GM18508 (cell line): ENCODE data around the gene SEPHS2.

Source experiments
- ATAC-seq: cut with Tn5 transposase; IDR thresholded peaks from one replicate; pipeline ENCODE4 v1.9.1; 2021; ENCODE audit warnings: moderate number of reproducible peaks; ENCODE audit not compliant: insufficient read depth, unreplicated experiment

The SEPHS2 gene

DNA sequence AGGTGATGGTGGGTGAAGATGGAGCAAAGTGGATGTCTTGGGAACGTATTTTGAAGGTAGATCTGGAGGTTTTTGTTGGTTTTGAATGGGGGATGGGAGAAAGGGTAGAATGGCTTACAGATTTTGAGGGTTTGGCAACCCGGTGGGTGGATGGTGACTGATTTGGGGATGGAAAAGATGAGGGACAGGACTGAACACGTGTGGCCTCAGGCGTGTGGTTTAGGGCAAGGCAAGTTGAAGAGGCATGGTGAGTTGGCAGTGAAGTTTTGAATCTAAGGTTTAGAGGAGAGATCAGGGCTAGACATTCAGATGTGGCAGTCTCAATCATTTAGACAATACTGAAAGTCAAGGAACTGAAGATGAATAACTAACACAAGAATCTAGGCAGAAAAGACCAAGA is 10.8 kb downstream of the SEPHS2 start:
- no peak for ATAC-seq

GRCh38 chr16:30430428-30430970 is 15.2 kb downstream of the SEPHS2 start:
- ATAC-seq: no peak

DNA sequence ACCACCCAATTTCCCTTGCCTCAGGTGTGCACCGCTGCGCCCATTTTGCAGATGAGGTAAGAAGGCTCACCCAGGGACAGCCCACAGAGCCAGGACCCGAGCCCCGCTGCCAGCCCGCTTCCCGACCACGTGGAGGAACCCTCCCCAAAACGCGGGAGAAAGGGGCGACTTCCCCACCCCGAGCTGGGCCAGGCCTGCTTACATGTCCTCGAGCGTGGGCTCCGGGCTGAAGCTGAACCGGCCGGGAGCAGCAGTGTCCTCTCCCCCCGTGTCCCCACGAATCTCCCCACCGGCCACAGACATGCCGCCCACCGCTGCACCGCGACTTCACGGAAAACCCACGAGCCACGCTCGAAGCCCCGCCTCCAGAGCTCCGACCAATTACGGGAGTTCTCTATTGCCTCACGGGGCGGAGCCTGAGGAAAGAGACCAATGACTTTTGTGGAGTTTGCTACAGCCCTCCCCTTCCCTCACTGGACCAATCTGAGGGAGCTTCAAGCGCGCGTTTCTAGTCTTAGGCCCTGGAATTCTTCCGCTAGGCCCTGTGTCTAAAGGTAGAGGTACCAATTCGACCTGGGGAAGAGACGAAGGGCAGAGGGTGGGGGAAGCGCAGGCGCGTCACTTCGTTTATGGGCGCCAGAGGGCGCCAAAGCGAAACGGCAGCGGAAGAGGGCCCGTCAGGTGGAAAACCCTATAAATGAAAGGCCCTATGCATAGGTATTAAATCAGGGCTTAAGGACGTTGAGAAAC is 15.8 kb downstream of the SEPHS2 start, which contains the start of gene DCTPP1:
Gene DCTPP1 (minus strand): TSS at position 353 of the 750 bp plus-strand sequence. CDS start 50 bp downstream, at position 303.
- peak; percentile 85 for ATAC-seq

DNA sequence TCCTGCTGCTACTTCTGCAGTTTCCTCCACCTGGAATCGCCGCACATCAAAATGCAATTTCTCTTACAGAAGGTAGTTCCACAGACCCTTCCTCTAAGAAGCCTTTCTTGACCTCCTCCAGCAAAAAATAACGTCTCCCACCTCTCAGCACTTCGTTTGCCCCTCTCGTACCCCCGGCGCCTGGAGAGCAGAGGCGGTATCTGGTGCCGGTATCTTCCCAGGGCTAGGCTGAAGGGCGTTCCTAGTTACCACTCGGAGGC is 16.3 kb downstream of the SEPHS2 start:
- ATAC-seq: no peak

DNA sequence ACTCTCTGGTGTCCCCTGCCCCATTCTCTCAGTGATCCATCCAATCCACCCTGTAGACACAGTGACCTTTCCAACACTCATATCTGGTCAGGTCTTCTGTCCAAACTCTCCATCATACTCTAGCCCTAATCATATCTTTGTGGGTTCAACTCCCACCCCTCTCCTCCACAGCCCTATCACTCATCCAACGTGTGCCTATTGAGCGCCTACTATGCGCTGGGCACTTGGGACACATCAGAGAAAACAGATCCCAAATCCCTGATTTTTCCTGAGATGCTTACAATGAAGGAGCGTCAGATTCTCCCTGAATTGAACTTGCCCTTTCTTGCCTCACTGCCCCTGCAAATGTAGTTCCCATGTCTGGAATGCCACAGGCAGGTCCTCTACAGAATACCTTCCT is 17.6 kb downstream of the SEPHS2 start:
- no peak for ATAC-seq

DNA sequence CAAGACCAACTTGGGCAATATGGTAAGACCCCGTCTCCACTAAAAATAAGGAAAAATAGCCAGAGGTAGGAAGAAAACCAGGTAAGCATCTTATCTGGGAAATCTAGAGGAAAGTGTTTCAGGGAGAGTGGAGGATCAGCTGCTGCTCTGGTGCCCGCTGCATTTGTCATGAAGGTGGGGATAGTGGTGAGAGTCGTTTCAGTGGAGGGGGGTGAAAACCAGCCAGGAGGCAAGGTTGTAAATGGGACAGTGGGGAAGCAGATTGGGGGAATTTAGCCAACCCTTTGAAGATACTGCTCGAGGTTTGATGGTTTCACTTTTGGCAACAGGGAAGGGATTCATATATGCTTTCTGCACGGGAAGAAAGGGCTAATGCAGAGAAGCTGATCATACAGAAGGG is 24.7 kb downstream of the SEPHS2 start:
- ATAC-seq: no peak

DNA sequence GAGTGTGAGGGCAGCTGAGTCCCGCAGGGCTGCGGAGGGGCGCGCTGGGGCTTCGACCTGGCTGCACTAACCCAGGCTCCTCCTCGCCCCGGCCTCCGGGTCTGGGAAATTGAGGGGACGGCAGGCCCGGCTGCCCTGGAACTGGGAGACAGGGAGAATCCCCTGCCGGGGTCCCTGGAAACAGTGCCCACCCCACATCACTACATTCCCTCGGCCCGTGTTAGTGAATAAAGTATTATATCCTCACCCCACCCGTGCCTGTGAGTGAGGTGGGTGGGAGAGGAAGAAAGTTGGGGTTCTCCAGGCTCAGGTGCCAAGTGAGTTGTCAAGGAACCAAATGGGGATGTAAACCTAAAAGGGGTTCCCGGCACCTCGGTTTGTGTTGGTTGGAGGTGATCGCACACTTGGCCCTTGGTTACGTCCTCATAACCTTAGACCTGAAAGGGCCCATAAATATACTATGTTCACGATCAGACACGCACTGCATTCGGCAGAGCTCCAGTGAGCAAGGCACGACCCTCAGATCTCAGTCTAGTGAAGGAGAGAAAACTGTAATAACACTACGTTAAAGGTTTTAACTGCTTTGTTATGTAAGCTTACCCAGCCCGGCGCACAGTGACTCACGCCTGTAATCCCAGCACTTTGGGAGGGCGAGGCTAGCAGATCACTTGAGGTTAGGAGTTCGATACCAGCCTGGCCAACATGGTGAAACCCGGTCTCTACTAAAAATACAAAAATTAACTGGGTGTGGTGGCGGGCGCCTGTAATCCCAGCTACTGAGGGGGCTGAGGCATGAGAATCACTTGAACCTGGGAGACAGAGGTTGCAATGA is 27.1 kb downstream of the SEPHS2 start:
- ATAC-seq: no peak

- no peak for ATAC-seq
These were observed 27.9 kb downstream of the SEPHS2 start for GRCh38 chr16:30417529-30418349.

DNA sequence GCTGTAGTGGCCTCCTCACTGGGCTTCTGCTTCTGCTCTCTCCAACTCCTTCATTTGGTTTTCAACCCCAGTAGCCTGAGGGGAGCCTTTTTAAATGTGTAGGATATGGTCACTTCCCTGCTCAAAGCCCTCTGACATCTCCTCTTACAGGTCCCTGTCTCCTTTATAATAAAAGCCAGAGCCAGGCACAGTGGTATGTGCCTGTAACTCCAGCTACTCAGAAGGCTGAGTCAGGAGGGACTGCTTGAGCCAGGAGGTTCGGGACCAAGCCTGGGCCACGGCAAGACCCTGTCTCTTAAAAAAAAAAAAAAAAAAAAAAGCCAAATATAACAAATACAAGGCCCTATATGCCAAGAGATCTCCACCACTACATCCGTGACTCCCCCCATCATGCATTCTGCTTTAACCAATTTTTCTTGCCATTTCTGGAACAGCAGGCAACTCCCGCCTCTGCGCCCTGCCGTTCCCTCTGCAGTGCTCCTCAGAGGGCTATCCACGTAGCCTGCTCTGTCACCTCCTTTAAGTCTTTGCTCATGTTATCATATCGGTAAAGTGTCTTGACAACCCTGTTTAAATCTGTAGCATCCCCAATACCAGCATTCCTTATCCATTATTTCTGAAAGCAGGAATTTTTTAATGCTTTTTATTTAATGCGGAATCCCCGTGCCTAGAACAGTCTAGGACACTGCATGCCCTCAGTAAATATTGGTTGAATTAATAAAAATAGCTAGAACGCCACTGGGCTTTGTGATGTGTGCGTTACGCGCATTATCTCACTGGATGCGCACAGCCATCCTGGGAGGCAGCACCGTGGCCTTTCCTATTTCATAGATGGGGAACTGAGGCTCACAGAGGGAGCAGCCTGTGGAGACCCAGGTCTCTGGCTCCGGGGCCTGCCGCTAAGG is 28.8 kb downstream of the SEPHS2 start:
- no peak for ATAC-seq

GRCh38 chr16:30416047-30416603 is 29.5 kb downstream of the SEPHS2 start:
- ATAC-seq: no peak

DNA sequence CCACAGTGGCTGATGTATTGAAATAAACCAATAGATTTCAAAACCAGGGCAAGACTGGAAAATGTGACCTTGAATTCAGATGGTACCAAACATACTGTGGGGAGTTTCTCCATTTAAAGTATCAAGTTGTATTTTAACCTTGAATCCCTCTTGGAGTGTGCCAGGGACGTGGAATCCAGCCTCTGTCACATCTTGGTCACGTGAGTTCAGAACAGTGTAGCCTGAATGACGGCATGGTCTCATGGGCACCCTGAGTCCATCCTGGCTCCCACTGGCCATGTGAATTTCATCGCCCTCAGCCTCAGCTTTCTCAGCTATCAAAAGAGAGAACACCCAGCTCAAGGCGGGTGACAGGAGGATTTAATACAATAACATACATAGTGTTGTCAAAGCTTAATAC is 31.5 kb downstream of the SEPHS2 start:
- ATAC-seq: no peak

DNA sequence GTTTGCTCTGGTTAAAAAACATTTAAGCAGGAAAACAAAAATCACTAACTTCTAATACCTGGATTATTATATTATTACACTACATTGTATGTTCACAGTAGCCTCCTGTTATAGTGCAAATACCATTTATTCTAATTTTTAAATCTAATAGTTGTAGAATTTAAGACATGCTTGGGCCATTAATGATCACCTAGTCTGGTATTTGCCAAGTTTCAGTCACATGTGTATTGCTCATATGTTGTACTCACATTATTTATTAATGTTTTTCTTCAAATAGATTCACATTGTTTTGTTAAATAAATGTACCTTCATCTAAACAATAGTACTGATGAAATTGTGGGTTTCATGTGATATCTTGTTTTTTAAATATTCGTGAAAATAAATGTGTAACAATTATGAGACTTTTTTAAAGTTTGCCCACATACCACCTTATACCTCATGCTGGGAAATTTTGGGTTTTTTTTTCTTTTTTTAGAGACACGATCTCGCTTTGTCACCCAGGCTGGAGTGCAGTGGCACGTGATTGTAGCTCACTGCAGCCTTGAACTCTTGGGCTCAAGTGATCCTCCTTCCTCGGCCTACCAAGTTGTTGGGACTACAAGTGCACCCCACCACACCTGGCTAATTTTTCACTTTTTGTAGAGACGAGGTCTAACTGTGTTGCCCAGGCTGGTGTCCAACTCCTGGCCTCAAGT is 32.4 kb downstream of the SEPHS2 start:
- no peak for ATAC-seq

- no peak for ATAC-seq
These were observed 36.3 kb downstream of the SEPHS2 start for GRCh38 chr16:30409125-30410060.

- no peak for ATAC-seq
These were observed 37.7 kb downstream of the SEPHS2 start for GRCh38 chr16:30407804-30408534.

DNA sequence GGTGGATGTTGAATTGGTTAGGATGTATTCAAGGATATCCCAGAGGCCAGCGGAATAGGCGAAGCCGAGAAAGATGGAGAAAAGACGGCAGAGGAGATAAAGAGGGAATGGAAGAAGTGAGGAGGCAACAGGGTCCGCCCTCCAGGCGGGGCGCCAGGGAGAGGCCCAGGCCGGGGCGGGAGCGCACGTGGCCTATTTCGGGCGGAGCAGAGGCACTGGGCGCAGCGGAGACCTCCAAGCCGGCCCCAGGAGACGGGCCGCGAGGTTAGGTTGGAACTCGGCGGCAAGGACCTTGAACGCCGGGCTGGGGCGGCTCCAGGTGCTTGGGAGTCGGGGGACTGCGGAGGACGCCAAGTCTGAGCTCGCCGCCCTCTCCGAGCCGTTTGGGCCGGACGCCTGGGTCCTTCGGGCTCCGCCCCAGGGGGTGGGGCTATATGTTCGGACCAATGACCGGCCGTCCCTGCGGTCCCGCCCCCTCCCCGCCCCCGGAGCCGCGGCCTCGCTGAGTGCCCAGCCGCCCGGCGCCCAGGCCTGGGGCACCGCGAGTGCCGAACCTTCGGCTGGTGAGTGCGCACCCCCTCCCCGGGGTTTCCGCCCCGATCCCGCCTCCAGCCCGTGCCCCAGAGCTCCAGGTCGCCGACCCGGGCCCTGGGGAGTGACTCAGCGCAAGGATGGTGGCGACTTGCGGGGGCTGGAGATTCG is 38.4 kb downstream of the SEPHS2 start, which contains the start of gene ZNF771:
Gene ZNF771 (plus strand): TSS at position 505 of the 702 bp plus-strand sequence. CDS start 448 bp downstream, outside the sequence.
- ATAC-seq: no peak

- ATAC-seq: no peak
These were observed 38.9 kb downstream of the SEPHS2 start for GRCh38 chr16:30406795-30407101.
